ENCODE data around the gene CDH2. TPM values are rescaled to one million over a fixed set of nuclear protein-coding genes. Genes with fewer than 3 reads are reported as not detected.

Gene CDH2
- polyA plus RNA-seq, 1 donor (not counting 4 experiments of a cell fraction or from before 2014, with no cell fraction given) = 0.46 TPM

GRCh38 chr18:28040716-28041115, 136.2 kb downstream of the CDH2 start:
- H3K27me3 ChIP-seq (ENCODE audit: control insufficient read depth, extremely low read depth, insufficient read depth, low read length) = no peaks in the 10 kb centered on the region
- H3K9me1 ChIP-seq (ENCODE audit: control insufficient read depth, extremely low read depth, insufficient read depth, low read length) = no peaks in the 10 kb centered on the region
- no peak overlapping the region for H2AFZ ChIP-seq (ENCODE audit: control insufficient read depth, low read length)
- no peak overlapping the region for H3K9ac ChIP-seq (ENCODE audit: control insufficient read depth, extremely low read depth, insufficient read depth, low read length)
- no peaks in the 10 kb centered on the region for H4K20me1 ChIP-seq (ENCODE audit: control insufficient read depth, extremely low read depth, insufficient read depth, low read length)
- H3K4me3 ChIP-seq (ENCODE audit: control insufficient read depth in 2 of 3, extremely low read depth in 1 of 3, insufficient read depth in 2 of 3, low read depth in 1 of 3, low read length in 3 of 3) = no peak overlapping the region
- dilution Hi-C loops (cut with MboI; ENCODE audit: extremely low pct_ligation_motif_present, low sequenced_read_pairs) = no loop called here
- H3K4me2 ChIP-seq (ENCODE audit: control insufficient read depth, extremely low read depth, insufficient read depth, low read depth, low read length) = no peak overlapping the region
- H3K9me3 ChIP-seq (ENCODE audit: control insufficient read depth, low read depth, low read length) = no peaks in the 10 kb centered on the region
- H3K36me3 ChIP-seq (ENCODE audit: control insufficient read depth in 2 of 2, extremely low read depth in 1 of 2, insufficient read depth in 2 of 2, low read length in 2 of 2) = no peaks in the 10 kb centered on the region
- peaks cover 3% of the 10 kb centered on the region for H3K4me1 ChIP-seq (ENCODE audit: control insufficient read depth, extremely low read depth, insufficient read depth, low read length)
- DNase-seq (ENCODE audit: low read depth, low spot score) = no peak
- H3K79me2 ChIP-seq (ENCODE audit: control insufficient read depth, insufficient read depth, low read length) = no peaks in the 10 kb centered on the region
- no peak for FAIRE-seq
- no peak overlapping the region for H3K27ac ChIP-seq (ENCODE audit: control insufficient read depth, insufficient read depth, low read length)
- TF ChIP-seq EZH2 (IDR thresholded peaks at IDR 0.05; ENCODE audit: low read length) = no peak
- TF ChIP-seq, protein P1, sequence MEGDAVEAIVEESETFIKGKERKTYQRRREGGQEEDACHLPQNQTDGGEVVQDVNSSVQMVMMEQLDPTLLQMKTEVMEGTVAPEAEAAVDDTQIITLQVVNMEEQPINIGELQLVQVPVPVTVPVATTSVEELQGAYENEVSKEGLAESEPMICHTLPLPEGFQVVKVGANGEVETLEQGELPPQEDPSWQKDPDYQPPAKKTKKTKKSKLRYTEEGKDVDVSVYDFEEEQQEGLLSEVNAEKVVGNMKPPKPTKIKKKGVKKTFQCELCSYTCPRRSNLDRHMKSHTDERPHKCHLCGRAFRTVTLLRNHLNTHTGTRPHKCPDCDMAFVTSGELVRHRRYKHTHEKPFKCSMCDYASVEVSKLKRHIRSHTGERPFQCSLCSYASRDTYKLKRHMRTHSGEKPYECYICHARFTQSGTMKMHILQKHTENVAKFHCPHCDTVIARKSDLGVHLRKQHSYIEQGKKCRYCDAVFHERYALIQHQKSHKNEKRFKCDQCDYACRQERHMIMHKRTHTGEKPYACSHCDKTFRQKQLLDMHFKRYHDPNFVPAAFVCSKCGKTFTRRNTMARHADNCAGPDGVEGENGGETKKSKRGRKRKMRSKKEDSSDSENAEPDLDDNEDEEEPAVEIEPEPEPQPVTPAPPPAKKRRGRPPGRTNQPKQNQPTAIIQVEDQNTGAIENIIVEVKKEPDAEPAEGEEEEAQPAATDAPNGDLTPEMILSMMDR (optimal IDR thresholded peaks at IDR 0.05 in 1 of 3, IDR thresholded peaks at IDR 0.05 in 1 of 3, conservative IDR thresholded peaks at IDR 0.05 in 1 of 3; ENCODE audit: extremely low read depth in 1 of 3, insufficient read depth in 2 of 3, low read length in 3 of 3) = no peak

GRCh38 chr18:28040211-28040610, 136.7 kb downstream of the CDH2 start:
- no peaks in the 10 kb centered on the region for H4K20me1 ChIP-seq (ENCODE audit: control insufficient read depth, extremely low read depth, insufficient read depth, low read length)
- H3K9ac ChIP-seq (ENCODE audit: control insufficient read depth, extremely low read depth, insufficient read depth, low read length) = no peak overlapping the region
- H3K9me3 ChIP-seq (ENCODE audit: control insufficient read depth, low read depth, low read length) = no peaks in the 10 kb centered on the region
- no peaks in the 10 kb centered on the region for H3K79me2 ChIP-seq (ENCODE audit: control insufficient read depth, insufficient read depth, low read length)
- H3K4me1 ChIP-seq (ENCODE audit: control insufficient read depth, extremely low read depth, insufficient read depth, low read length) = peaks cover 3% of the 10 kb centered on the region
- FAIRE-seq (no peak), DNase-seq (ENCODE audit: low read depth, low spot score) (no peak)
- no peak overlapping the region for H3K4me3 ChIP-seq (ENCODE audit: control insufficient read depth in 2 of 3, extremely low read depth in 1 of 3, insufficient read depth in 2 of 3, low read depth in 1 of 3, low read length in 3 of 3)
- H3K27me3 ChIP-seq (ENCODE audit: control insufficient read depth, extremely low read depth, insufficient read depth, low read length) = no peaks in the 10 kb centered on the region
- no peaks in the 10 kb centered on the region for H3K36me3 ChIP-seq (ENCODE audit: control insufficient read depth in 2 of 2, extremely low read depth in 1 of 2, insufficient read depth in 2 of 2, low read length in 2 of 2)
- no peaks in the 10 kb centered on the region for H3K9me1 ChIP-seq (ENCODE audit: control insufficient read depth, extremely low read depth, insufficient read depth, low read length)
- H2AFZ ChIP-seq (ENCODE audit: control insufficient read depth, low read length) = no peak overlapping the region
- no peak overlapping the region for H3K27ac ChIP-seq (ENCODE audit: control insufficient read depth, insufficient read depth, low read length)
- dilution Hi-C loops (cut with MboI; ENCODE audit: extremely low pct_ligation_motif_present, low sequenced_read_pairs) = no loop called here
- no peak overlapping the region for H3K4me2 ChIP-seq (ENCODE audit: control insufficient read depth, extremely low read depth, insufficient read depth, low read depth, low read length)
- no peak for TF ChIP-seq EZH2 (IDR thresholded peaks at IDR 0.05; ENCODE audit: low read length)
- TF ChIP-seq, protein P1 (optimal IDR thresholded peaks at IDR 0.05 in 1 of 3, IDR thresholded peaks at IDR 0.05 in 1 of 3, conservative IDR thresholded peaks at IDR 0.05 in 1 of 3; ENCODE audit: extremely low read depth in 1 of 3, insufficient read depth in 2 of 3, low read length in 3 of 3) = no peak

Measured in keratinocyte (primary cell).